HG03571 (cell line): ENCODE results near the gene TEX2.
"Not testable (repeated sequence)": the region's sequence is repeated elsewhere in the genome, so short reads cannot be mapped to it uniquely, and the experiment has no call there.

ENCODE experiments used
- ATAC-seq: cut with Tn5 transposase; IDR thresholded peaks from one replicate; pipeline ENCODE4 v1.9.1; 2021; ENCODE audit not compliant: unreplicated experiment

The TEX2 gene

DNA sequence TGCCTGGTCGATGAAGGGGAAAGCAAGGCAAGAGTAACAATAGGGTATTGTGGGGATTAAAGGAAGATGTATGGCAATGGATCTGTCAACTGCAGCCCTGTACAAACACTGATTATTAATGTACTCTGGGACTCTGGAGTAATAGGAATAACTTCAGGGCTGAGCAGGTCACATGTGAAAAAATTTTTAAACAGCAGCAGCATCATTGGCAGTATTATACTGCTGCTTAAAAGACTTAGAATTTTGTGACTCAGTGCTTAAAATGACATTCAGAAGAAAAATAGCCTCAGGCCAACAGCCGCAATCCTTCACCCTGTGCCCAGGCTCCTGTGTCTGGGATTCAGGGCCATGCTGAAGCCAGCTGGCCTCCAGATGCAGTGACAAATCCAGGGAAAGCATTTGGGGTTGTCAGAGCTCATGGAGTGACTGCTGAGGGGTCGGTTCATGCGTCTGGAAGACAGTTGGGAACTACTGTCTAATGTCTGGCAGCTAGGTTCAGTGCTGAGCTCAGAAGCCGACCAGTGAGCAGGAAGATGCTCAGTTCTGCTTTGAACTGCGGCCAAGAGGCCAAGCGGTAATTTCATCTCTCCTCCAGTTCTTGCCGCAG lies 22.2 kb downstream of the TEX2 start:
- ATAC-seq = no peak

DNA sequence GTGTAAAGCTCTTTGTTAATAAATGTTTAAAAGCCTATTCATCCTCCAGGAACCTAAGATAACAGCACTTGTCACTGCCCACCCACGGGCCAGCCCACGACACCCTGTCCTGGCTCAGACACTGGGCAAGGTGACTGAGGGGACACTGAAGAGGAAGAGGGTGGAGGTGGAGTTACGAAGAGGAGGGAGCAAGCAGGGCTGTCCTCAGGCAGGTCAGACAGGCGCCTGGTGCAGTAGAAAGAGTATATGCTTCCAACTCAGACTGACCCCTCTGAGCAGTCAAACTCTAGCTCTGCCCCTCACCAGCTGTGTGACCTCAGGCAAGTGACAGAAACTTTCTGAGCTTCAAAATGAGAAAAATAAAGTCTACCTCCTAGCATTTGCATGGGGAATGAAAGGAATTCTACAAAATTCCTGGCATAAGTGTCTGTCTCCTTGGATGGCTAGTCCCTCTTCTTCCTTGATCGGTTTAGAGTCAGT lies 22.8 kb downstream of the TEX2 start:
- no peak for ATAC-seq

- not testable (repeated sequence) for ATAC-seq
Measured at GRCh38 chr17:64238449-64238848, 24.6 kb downstream of the TEX2 start.

- no peak for ATAC-seq
Measured at GRCh38 chr17:64236827-64237403, 26.1 kb downstream of the TEX2 start.

GRCh38 chr17:64234961-64235360 lies 28.1 kb downstream of the TEX2 start:
- ATAC-seq = no peak

DNA sequence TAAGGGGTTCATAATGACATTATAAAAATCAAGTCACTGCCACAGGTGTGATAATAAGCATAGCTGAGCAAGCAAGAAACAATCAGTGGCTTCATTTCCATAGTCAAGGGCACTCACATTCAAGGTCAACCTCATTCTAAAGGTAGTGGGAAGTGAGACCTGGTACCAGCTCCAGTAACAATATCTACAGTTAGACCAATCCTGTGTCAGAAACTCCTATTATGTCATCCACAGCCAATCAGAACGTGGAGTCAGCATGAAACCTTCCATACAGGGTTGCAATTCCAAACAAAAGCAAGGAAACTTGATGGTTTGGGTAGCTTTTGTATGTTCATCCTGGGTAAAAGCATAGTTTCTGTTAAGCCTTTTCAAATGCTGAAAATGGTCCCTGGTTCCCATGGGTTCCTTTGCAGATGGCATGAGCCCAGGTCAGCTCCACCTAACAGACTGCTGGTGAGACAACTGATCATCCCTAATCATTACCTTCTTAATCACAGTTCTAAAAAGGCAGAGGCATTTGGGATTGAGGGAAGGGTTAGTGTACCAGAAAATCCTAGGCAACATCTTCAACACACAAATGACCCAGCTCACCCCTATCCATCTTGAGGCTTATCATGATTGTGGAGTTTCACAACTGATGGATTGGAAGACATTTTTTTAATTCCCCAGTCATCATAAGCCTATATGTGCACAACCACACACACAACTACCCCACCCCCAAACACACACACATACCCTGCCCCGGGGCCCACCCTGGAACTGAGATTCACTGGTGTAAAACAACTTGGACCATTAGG lies 30.4 kb downstream of the TEX2 start:
- ATAC-seq = no peak

- ATAC-seq = no peak
Measured at GRCh38 chr17:64231567-64232141, 31.4 kb downstream of the TEX2 start.

DNA sequence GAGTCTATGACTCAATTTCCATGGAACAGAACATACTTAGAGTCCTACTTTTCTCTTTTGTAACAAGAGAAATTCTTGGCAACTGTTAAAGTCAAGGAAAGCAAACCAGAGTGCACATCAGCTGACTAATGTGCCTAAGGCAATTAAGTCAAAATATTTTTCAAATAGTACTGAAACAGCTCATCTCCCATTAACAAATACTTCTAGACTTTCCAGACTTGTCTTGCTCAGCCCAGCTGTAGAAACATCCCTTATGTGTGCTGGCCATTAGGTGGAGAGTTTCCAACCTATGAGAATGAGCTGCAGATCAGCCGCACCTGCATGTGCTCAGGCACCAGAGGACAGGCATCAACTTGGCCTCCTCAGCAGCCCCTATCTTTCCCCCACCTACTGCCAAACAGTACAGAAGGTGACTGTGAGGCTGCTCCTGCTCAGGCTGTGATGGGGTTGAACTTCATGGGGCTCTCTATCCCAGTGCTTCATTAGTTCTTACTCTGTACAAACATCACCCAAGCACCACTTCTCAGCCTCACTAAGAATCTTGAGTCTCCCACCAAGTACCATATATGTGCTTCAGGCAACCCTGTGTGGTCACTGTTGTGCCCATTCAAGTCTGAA lies 32.2 kb downstream of the TEX2 start:
- no peak for ATAC-seq

GRCh38 chr17:64229815-64230728 lies 33.0 kb downstream of the TEX2 start:
- ATAC-seq = no peak

GRCh38 chr17:64226132-64226531 lies 36.9 kb downstream of the TEX2 start:
- no peak for ATAC-seq

DNA sequence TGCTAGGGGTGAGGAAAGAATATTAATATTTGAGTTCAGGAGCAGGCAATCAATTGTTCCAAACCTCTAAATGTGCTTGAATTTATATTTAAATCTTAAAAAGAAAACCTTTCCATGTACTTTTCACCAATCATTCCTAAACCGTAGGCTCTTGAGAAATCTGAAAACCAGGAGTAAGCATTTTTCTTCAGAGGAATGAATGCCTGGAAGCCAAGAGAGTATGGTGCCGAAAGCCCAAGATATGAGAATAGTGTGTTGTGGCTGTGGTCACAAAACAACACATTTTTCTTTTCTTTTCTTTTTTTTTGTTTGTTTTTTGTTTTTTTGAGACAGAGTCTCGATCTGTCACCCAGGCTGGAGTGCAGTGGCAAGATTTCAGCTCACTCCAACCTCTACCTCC lies 37.6 kb downstream of the TEX2 start:
- ATAC-seq = no peak

- ATAC-seq = no peak
Measured at GRCh38 chr17:64223931-64224629, 39.0 kb downstream of the TEX2 start.

GRCh38 chr17:64223283-64223682 lies 39.8 kb downstream of the TEX2 start:
- no peak for ATAC-seq

DNA sequence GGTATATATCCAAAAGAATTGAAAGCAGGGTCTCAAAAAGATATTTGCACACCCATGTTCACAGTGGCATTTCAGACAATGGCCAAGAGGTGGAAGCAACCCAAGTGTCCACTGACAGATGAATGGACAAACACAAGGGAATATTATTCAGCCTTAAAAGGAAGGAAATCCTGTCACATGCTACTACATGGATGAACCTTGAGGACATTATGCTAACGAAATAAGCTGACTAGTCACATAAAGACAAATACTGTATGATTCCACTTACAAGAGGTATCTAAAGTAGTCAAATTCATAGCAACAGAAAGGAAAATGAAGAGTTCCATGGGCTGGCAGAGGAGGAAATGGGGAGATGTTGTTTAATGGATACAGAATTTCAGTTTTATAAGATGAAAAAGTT lies 41.4 kb downstream of the TEX2 start:
- ATAC-seq = no peak

- not testable (repeated sequence) for ATAC-seq
Measured at GRCh38 chr17:64220604-64221003, 42.5 kb downstream of the TEX2 start.

DNA sequence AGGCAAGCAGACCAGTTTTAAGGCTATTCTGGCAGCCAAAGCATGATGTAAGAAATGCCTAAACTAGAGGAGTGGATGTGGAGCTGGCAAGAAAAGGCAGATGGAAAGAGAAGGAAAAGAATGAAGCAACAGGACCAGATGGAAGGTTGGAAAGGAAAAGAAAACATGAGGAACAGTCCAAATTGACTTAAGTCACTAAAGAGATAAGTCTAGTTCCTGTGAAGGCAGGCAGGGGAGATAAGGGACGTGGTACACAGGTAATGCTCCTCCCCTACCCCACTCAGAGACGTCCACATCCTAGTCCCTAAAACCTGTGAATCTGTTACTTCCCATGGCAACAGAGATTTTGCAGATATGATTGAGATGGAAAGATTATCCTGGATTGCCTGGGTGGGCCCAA lies 43.5 kb downstream of the TEX2 start:
- ATAC-seq = no peak

- peak; percentile 65 for ATAC-seq
Measured at GRCh38 chr17:64218066-64218465, 45.0 kb downstream of the TEX2 start.

- ATAC-seq = no peak
Measured at GRCh38 chr17:64217249-64217691, 45.8 kb downstream of the TEX2 start.

GRCh38 chr17:64216338-64217248 lies 46.5 kb downstream of the TEX2 start:
- ATAC-seq = no peak
